Measurements from ENCODE around the gene PRKG1.
"Not testable (repeated sequence)": the region's sequence is repeated elsewhere in the genome, so short reads cannot be mapped to it uniquely, and the experiment has no call there.

PRKG1 gene

DNA sequence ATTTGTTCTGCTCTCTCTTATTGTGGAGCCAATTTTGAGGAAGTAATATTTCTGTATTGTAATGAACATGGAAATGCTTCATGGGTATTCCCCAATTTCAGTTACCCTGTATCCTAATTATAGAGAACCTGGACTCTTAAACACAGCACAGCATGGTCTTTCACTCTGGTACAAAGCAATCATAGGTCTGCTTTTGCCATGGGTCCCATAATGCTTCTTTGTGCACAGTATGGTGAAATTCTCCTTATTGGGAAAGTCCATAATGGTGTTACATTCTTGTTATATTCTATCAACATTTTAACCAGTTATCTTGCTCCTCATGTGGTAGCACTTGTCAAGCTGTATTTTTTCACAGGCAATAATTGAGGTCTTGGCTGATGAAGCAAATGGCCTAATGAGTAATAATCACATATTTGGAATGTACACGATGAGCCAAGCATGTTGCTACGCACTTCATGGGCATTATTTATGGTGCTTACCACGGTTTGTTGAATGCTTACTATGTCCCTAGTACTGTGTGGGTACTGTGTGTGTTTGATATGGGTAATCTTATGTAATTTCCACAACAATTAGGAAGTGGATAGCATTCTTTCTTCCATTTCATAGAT is 42.9 kb downstream of the PRKG1 start:
- no peak for DNase-seq (ENCODE audit: low spot score)

DNA sequence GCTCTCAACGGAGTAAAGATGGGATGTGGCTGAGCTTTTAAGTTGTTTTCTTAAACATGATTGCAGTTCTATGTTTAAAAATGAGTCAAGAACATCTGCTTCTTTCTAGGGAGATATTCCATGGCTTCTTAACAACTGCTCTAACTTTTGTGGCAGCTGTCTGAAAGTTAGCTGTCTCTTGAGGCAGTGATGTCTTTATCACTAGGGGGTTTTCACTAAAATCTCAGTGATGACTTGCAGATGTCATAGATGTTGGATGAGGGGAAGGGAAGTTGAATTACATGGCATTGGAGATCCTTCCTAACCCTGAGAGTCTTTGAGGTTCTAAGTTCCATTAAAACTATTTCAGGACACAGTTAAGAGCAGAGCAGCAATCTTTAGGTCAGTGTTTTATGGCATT is 43.5 kb downstream of the PRKG1 start:
- no peak for DNase-seq (ENCODE audit: low spot score)

DNA sequence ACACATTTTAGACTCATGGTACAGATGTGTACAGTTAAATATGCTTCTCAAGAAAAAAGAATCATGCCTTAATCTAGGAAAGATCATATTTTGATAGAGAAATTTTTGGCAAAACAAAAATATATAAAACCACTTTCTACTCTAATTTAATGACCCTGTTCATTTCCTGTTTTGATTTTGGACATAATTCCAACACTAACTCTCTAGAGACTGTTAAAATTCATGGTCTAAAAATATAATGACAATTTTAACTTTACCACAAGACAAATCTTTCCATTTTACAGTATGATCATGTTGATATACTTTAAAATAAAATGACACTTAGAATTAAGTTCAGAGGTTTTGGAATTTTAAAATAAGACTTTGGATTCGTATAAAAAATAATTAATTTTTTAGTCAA is 45.2 kb downstream of the PRKG1 start:
- no peak for DNase-seq (ENCODE audit: low spot score)

- DNase-seq (ENCODE audit: low spot score): no peak
These were observed 47.6 kb downstream of the PRKG1 start for GRCh38 chr10:51121861-51122260.

DNA sequence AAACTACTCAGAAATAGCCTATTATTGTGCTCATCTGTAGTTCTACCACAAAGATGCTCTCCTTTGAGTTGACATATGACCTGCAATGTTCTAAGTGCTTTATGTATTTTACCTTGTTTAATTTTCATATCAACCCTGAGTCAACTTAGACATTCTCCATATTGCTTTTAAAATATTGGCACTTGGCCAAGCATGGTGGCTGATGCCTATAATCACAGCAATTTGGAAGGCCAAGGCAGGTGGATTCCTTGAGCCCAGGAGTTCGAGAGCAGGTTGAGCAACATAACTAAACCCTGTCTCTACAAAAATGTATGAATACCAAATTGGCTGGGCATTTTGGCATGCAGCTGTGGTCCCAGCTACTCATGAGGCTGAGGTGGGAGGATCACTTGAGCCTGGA is 50.6 kb downstream of the PRKG1 start:
- DNase-seq (ENCODE audit: low spot score): no peak

GRCh38 chr10:51125518-51125917 is 51.2 kb downstream of the PRKG1 start:
- DNase-seq (ENCODE audit: low spot score): no peak

DNA sequence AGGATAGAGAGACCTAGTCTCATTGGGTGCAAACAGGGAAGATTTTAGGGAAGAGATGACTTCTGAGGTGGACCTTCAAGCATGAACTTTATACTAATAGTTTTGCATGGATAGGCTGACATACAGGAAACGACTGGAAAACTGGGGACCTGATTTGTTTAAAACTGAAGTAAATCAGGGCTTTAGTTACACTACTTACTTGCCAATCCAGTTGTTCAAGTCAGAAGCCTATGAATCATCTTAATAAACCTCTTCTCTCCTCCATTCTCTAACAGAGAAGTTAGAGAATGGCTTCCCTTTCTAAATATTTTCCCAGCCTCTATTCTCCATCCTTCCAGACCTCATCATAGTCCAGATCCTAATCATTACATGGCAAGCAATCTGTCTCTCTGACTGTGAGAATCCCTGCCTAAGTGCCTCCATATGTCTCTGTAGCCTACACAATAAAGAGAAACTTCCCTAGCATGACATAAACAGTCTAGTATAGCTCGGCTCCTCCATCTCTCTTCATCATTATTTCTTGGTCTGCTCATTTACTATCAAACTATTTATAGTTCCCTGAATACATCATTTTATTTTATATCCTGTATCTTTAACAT is 55.8 kb downstream of the PRKG1 start:
- no peak for DNase-seq (ENCODE audit: low spot score)

- peak; percentile 11 for DNase-seq (ENCODE audit: low spot score)
These were observed 63.7 kb downstream of the PRKG1 start for GRCh38 chr10:51137756-51138529.

- DNase-seq (ENCODE audit: low spot score): no peak
These were observed 64.9 kb downstream of the PRKG1 start for GRCh38 chr10:51139176-51139575.

GRCh38 chr10:51141010-51141409 is 66.7 kb downstream of the PRKG1 start:
- no peak for DNase-seq (ENCODE audit: low spot score)

- DNase-seq (ENCODE audit: low spot score): no peak
These were observed 70.0 kb downstream of the PRKG1 start for GRCh38 chr10:51144161-51144781.

GRCh38 chr10:51145375-51145774 is 71.1 kb downstream of the PRKG1 start:
- DNase-seq (ENCODE audit: low spot score): no peak

GRCh38 chr10:51147644-51148399 is 73.5 kb downstream of the PRKG1 start:
- no peak for DNase-seq (ENCODE audit: low spot score)

GRCh38 chr10:51156926-51157325 is 82.6 kb downstream of the PRKG1 start:
- DNase-seq (ENCODE audit: low spot score): no peak

GRCh38 chr10:51158832-51159231 is 84.5 kb downstream of the PRKG1 start:
- DNase-seq (ENCODE audit: low spot score): no peak

GRCh38 chr10:51159841-51160240 is 85.6 kb downstream of the PRKG1 start:
- no peak for DNase-seq (ENCODE audit: low spot score)

GRCh38 chr10:51162002-51162401 is 87.7 kb downstream of the PRKG1 start:
- no peak for DNase-seq (ENCODE audit: low spot score)

GRCh38 chr10:51163380-51164049 is 89.2 kb downstream of the PRKG1 start:
- DNase-seq (ENCODE audit: low spot score): not testable (repeated sequence)

- peak; percentile 44 for DNase-seq (ENCODE audit: low spot score)
These were observed 94.0 kb downstream of the PRKG1 start for GRCh38 chr10:51168086-51168815.

GRCh38 chr10:51169111-51169510 is 94.8 kb downstream of the PRKG1 start:
- no peak for DNase-seq (ENCODE audit: low spot score)

Data from COLO829 (cell line).